GM21723 (cell line): ENCODE data around the gene CDK5R2.

Experiments used
- ATAC-seq: cut with Tn5 transposase; IDR thresholded peaks from one replicate; pipeline ENCODE4 v1.9.1; 2021; ENCODE audit warnings: mild to moderate bottlenecking, moderate library complexity; ENCODE audit not compliant: unreplicated experiment

The CDK5R2 gene

DNA sequence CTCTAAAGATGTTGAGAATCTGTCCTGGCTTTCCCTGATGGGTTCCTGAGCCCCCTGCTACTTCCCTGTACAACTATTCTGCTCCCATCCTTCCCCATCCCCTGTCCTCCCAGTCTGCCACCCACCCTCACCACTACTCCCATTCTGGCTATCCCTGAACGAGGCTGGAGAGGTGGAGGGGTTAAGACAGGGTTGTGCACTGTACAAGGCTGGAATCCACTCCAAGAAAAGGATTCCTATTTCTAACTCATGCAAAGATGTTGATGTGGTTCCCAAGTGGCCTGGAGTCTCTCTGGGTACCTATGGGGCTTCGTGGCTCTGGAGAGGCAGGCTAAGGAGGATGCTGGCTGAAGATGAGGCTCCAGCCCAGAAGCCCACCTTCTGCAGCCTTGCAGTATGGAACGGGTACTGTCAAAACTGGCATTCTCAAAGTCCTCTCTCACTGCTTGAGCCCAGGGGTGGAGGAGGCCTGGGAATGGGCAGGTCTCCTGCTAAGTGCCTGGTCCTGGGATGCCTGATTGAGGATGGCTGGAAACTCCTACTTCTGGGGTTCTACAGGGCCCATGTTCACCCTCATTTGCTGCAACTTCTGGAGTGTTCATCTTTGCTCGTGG is 26.8 kb downstream of the CDK5R2 start:
- no peak for ATAC-seq

DNA sequence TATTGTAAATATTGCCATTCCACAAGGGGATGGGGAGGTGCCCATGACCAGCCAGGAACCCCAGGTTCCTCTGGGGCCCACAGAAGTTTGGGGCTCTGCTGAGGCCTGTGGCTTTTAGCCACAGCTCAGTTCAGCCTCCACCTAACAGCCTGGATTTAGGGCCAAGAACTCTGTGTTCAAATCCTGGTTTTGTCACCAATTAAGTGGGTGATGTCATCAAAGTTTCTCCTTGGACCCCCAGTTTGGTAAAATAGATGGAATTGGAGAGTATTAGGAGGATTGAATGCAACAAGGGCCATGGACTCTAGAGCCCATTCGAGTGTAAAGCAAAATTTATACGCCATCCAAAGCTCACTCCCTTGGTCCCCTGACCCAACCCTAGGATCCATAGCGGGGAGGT is 28.7 kb downstream of the CDK5R2 start:
- no peak for ATAC-seq

DNA sequence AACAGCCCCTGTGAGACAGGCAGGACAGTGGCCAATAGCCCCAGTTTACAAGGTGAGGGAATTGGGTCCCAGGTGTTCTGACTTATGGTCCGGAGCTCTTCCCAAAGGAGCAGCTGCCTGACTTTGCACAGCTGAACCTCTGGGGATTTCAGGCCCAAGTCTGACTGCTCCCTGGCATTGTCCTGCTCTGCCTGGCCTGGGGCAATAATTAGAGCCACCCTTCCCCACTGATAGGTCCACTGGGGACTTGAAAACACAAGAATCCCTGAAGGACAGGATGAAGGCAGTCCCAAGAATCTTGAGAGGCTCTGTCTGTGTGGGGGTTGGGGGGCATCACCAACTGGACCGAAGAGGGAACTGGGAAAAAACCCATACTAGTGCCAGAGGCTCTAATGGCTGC is 29.2 kb downstream of the CDK5R2 start:
- ATAC-seq: no peak

DNA sequence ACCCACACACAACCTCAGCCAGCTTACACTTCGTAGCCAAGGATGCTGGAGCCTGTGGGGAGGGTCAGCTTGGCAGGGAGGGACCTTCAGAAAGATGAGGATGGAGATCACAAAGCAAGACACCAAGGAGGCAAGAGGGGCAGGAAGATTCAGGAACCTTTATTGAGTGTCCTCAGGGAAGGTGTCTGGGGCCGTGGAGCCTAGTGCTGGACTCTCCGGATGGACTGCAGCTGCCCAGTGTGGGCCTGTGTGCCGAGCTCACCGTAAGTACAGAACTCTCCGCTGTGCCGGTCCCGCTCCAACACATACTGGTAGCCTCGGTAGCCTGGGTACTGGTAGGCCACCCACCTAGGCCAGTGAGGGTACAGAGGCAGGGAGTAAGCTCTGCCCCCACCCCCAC is 30.6 kb downstream of the CDK5R2 start:
- ATAC-seq: no peak

DNA sequence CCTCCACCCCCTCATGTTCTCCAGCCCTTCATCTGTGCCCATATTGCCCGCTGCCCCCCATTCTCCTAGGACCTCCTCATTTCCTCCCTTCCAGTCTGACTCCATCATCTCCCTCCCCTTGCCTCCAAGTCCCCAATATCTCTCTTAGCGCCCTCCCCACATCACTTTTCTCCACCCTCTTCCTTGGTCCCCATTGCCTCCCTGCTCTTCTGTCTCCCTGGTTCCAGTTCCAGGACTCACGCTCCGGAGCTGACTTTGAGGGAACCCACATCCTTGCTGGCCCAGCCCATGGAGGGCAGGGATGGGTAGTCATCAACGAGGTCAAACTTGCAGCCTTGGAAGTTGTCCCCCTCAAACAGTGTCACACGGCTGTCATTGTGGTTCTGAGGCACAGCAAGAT is 31.1 kb downstream of the CDK5R2 start:
- no peak for ATAC-seq

DNA sequence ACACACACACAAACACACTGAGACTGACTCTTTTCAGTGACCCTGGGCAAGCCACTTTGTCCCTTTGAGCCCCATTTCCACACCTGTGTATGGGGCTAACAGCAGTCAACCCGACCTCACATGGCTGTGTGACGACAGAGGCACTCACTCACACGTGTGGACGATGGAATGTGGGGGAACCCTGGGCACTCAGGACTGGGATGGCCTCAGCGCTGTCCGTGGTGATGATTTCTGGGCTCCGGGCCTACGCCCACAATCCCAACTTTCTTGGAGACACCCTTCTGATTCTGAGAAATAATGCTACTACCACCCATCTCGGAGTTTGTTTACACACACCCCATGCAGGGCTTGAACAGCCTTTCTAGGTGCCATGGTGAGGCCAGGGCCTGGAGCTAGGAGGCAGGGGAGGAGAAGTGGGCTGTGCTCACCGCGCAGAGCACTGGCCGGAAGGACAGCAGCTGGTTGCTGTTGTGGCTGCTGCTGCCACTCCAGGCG is 32.3 kb downstream of the CDK5R2 start:
- ATAC-seq: no peak

DNA sequence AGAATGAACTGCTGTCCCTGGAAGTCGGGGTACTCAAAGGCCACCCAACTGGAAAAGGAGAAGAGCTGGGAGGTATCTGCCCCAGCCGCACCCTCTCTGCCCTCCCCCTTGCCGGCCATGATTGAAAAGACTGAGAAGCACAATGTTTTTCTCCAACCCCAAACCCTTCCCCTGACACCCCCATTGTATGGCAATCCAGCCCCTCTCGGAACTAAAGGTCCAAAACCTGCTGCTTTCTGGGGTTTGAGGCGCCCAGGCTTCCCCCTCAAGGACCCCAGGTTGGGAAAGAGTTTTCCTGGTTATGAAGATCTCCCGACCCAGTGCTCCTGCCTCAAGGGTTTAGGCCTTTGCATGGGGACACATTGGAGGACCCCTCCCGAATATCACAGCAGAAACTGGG is 32.7 kb downstream of the CDK5R2 start:
- ATAC-seq: no peak

DNA sequence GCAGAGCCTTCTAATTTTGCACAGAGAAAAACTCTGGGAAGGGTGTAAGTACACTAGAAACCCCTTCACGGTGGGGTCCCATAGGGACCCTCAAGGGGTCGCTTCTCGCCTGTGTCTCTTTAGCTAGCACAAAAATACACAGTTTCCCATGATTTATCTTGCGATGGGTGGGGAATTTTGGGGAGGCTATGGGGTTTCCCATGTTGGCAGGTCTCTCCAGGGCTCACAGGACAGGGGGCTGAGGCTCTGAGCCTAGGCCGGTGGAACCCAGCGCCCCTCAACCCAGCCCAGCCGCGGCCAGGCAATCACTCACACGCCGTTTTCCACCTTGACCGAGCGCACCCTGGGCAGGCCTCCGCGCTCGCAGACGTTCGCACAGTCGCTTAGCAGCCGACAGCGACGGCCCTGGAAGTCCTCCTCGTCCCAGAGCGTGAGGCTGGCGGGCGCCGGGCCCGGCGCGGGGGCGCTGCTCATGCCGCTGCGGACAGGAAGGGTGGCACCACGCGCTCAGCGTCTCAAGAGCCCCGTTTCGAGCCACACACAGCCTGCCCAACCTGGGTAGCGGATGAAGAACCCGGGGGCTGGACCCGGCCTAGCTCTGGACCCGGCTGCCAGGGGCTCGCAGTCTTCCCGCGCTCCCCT is 33.4 kb downstream of the CDK5R2 start:
- ATAC-seq: no peak

DNA sequence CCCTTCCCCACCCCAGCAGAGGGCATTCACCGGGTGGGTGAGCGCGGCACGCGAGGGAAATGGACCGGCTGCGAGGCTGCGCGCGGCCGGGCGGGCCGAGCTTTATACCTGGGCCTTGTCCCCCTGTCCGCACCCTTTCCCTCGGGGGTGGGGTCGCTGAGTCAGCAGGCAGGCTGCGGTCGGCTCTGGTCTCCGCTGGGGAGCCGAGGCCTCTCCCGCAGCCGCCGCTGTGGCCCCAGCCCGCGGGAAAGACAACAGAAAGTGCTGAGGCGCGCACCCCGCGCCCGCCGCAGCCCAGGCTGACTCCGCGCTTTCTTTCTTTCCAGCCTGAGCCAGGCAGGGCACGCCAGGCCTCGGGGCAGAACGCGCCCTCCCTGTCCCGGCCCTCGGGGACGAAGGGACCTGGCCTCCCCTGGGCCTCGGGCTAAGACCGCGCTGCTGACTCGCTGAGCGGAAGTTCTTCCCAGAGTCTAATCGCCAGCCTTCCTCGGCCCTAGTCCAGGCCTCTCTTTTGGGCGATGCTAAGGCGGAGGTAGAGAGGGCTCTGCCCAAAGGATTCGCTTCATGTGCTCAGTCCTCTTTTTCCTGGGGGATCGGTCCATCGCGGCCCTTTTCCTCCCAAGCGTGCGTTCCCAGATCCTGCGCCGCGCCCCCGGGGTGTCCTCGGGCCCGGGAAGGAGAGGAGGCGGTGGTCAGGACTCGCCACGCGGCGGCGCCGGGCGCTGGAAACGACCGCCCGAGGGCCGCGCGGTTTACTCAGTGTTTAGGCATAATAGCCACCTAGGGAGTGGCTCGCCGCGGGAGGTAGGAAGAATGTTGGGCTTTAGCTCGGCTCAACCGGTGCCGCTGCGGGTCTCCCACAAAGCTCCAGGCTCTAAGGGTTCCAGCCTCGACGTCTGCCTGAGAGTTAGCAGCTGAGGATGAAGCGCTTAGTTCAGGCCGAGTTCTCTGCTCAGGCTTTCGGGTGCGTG is 34.2 kb downstream of the CDK5R2 start, which contains the start of gene CRYBA2:
Gene CRYBA2, minus strand, starts transcription at position 78 of the 971 bp plus-strand sequence. CDS start 246 bp downstream, outside the sequence.
- no peak for ATAC-seq

DNA sequence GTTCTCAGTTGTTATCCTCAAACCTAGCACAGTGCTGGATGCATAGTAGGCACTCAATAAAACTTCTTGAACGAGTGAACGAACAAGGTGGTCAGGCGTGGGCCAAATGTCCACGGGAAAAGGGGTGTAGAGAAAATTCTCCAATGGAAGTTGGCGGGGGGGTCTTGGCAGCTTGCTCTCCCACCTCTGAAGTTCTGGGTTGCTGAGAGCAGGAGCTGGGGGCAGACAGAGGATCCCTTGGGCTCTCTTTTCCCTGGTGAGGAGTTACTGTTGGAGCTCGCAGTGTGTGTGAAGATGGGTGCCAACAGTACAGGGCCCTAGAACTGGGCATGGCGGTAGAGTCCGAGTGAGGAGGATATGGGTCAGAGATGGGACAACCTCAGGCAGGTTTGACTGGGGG is 36.1 kb downstream of the CDK5R2 start:
- no peak for ATAC-seq

DNA sequence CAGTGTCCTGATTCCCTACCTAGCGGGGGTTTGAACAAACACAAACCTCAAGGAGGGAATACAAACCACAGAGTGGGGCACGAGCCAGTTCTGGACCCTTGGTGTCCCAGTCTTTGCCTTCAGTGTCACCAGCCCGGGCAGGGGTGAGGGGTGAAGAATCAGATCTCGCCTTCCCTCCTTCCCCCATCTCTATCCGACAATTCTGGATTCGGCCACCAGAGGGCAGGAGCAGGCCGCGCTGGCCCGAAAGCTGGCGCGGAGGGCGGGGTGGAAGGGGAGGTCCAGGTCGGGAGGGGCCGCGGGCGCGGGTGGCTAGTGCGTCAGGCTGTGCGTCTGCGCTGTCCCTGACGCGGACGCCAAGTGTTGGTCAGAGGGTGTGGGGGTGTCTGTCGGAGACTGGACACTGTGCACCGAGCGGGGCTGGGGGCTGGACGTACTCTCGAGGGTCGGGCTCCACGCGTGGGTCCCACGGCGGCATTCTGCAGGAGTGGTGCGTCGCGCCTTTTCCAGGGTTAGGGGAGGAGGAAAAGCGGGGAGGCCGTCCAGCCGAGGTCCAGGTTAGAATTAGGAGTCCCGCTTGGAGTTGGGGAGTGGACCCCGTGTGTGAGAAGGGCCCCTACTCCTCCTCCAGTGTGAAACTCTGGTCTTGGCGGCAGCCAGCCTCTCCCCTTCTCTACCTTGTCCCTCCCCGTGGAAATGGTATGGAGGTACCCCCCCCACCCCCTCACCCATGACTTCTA is 36.7 kb downstream of the CDK5R2 start:
- ATAC-seq: peak; percentile 63

DNA sequence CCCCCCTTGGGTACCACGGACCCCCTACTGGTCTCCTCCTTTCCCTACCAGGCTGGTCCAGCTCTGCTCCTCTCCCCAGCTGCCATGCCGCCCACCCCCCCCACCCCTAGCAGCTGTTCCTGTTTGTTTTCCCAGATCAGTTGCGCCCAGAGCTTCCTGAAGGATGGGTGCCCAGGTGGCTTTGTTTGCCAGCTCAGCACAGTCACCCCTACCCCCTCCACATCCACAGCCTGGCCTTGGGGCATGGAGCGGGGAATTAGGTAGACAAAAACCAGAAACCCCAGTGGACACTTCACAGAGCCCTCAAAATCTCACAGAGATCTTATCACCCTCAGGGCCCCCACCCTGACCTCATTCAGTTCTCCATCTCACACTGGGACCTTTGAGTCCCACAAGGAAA is 37.5 kb downstream of the CDK5R2 start:
- no peak for ATAC-seq

DNA sequence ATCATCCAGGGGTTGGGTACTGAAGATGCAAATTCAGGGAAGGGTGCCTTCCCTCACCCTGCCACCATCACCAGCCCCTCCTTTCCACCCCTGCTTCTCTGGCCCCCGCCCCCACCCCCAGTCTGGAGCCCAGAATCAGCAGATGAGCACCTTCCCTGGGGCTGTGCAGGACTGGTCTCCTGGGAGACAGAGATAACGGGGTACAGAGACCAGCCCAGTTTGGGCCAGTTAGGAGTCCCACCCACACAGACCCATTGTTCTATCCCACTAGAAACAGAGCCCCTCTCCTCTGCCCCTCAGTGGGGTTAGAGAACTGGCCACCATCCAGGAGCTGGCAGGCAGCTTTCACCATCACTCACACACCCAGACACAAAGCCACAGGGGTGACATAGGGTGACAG is 38.3 kb downstream of the CDK5R2 start:
- ATAC-seq: no peak

DNA sequence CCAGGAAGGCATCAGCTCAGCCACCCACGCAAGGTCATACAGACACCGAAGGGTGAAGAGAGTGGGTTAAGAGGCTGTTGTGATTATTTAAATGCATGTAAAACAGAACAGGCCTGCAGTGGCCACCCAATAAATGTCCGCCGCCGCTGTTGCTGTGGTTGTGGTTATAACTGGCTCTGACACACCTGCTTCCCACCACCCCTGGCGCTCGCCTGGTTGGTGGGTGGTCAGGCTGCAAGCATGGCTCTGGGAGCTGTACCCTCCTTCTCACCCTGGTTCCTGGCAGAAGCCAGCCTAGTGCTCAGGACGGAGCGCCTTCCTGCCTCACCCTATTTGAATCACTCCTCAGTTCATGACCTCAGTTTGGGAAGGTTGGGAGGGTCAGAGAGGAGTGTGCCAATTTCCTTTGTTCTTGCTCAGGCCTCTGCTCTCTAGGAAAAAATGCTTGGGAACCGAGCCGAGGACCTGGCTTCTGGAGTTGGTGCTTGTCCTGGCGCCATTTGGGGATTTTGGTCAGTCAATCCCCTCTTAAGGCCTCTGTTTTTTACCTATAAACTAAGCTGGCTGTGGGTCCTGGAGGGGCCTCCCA is 39.0 kb downstream of the CDK5R2 start:
- ATAC-seq: no peak

DNA sequence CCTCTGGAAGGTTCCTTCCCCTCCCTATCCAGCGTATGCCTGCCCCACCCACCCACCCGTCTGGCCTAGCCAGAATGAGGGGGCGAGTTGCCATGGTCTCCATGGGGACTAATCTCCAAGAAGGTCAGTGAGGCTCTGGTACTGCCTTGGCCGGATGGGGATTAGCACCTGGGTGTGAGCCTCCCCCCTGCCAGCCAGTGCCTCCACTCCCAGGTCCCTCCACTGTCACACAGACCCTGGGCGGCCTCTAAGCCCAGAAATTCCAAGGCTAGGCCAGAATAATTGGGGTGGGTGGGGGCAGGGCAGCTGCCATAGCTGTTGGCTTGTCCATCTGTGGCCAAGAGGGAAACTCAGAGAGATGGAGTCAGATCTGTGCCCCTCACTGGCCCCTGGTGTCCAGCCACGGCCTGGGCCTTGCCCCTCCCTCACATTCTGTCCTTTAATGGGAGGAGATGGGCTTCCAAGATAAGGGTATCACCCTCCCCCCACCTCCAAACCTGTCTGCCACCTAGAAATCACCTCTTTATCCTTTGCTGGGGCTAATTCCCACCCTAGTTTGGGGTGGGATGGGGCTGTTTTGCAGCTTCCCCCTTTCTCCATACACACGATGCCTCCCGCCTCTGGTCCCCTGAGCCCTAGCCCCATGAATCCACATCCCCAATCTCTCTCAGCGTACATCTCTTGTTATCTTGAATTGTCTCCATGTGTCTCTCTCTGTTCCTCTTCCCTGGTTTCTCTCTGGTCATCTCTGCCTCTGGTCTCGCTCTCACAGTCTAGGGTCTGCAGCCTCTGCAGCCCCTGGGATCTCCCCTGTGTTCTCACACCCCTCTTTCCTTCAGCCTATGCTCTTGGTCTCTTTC is 39.8 kb downstream of the CDK5R2 start:
- ATAC-seq: no peak

DNA sequence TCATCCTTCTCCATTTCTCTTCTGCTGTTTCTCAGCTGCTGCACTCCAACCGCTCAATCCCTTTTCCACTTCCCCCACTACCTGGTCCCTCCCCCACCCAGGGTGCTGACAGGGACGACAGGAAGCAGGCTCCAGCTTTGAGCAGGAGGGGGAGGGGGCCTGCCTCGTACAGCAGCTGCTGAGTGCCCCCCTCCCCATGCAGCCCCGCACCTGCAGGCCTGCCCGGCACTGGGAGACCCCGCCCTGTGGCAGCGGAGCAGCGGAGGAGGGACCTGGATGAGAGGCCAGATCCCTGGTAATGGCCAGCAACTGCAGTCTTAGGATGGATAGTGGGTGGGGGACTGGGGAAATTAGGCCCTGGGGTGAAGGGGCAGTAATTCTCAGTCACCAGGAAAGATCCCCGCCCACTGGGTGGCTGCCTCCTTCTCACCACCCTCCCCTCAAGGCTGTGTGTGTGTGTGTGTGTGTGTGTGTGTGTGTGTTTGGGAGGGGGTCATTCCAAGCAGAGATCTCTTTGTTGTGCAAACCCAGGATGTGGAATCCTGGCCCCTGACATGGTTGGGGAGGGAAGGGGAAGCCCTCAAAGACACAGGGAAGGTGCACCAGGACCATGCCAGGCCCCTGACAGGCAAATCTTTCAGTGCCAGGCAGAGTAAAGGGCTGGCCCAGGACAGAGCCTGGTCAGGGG is 40.6 kb downstream of the CDK5R2 start:
- ATAC-seq: no peak

DNA sequence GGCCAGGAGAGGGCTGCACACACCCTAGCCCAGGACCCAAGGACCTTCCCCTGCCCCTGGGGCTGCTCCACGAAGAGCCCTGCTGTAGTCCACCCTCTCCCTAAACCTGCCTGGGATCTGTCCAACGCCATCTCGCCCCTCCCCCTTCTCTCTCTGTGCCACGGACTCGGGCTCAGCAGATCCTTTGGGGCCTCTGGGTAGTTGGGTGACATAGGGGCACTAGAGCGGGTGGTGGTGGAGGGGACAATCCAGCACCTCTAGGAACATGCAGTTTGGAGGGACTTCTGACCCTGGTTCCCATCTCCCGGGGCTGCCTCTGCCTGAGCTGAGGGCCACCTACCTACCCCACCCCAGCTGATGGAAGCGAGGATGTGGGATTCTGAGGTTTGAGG is 41.1 kb downstream of the CDK5R2 start:
- ATAC-seq: no peak

DNA sequence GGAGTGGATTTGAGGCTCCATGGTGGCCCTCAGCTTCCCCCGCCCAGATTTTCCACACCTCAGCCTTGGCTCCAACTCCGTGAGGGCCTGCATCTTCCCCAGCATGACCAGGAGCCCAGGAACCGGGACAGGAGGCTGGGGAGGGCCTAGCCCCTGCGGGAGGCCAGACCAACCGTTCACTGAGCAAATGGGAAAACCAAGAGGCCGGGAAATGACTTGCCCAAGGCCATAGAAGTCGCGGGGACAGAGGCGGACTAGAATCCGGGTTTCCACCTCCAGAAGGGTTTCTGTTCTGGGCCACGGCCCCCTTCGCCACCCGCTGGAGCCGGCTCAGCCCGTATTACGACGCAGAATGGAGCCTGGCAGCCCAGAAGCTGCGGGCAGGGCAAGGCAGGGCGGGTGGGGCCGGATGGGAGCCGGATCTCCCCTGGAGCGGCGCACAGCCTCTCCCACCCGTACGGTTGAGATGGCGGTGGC is 41.7 kb downstream of the CDK5R2 start:
- no peak for ATAC-seq
